PC-9 (cell line): Measurements from ENCODE around the gene NTN4.

Source experiments
- EZH2 ChIP-seq: fragments of 200-600 bp; sonication (generic); IDR thresholded peaks from 2 replicates; pipeline ENCODE4 v1.8.0; 2017; ENCODE audit warnings: antibody characterized with exemption, low read depth
- TF ChIP-seq, protein P1 (sequence below): fragments of 200-600 bp; sonication (generic); conservative IDR thresholded peaks from 2 replicates; pipeline ENCODE4 v1.6.1; 2017; ENCODE audit warnings: mixed run types, antibody characterized with exemption, mild to moderate bottlenecking, moderate library complexity

DNA sequence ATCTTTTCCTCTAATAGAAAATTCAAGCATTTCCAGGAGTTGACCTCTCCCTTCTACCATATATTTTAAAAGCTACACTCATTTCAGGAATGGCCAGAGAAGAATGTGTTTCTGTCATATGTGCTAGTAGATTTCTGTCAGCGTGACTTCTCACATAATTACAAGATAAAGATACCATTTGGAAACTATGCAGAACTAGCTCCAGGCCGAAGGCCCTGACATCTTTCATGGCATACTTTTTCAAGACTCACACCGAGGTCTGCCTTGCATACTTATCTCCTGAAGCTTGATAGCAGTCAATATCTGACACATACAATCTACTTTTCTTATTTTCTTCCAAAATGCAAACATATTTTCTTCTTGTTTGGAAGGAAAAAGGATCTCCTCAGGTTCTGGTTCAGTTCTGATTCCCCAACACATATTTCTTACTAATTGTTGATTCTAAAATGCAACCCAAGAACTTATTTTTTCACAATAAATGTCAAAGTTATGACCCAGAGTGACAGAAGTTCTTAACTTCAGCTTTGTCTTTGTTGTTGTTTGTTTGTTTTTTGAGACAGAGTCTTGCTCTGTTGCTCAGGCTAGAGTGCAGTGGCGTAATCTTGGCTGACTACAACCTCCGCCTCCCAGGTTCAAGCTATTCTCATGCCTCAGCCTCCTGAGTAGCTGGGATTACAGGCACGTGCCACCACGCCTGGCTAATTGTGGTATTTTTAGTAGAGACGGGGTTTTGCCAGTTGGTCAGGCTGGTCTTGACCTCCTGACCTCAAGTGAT, 99.5 kb downstream of the NTN4 start:
- TF ChIP-seq, protein P1, sequence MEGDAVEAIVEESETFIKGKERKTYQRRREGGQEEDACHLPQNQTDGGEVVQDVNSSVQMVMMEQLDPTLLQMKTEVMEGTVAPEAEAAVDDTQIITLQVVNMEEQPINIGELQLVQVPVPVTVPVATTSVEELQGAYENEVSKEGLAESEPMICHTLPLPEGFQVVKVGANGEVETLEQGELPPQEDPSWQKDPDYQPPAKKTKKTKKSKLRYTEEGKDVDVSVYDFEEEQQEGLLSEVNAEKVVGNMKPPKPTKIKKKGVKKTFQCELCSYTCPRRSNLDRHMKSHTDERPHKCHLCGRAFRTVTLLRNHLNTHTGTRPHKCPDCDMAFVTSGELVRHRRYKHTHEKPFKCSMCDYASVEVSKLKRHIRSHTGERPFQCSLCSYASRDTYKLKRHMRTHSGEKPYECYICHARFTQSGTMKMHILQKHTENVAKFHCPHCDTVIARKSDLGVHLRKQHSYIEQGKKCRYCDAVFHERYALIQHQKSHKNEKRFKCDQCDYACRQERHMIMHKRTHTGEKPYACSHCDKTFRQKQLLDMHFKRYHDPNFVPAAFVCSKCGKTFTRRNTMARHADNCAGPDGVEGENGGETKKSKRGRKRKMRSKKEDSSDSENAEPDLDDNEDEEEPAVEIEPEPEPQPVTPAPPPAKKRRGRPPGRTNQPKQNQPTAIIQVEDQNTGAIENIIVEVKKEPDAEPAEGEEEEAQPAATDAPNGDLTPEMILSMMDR: no peak
- TF ChIP-seq EZH2: no peak
